HepG2 (cell line): ENCODE data around the gene CGB8.

Source experiments
- BRCA1 ChIP-seq: sonication (generic); formaldehyde crosslinking; IDR thresholded peaks from 2 replicates; pipeline ENCODE4 v1.4.0; 2020; ENCODE audit warnings: missing genetic modification reagents
- CTCF ChIP-seq: sonication (generic); formaldehyde crosslinking; IDR thresholded peaks from 2 replicates; pipeline ENCODE4 v1.5.0; 2020; ENCODE audit warnings: mild to moderate bottlenecking, missing genetic modification reagents, moderate library complexity
- ETV6 ChIP-seq: sonication (generic); formaldehyde crosslinking; conservative IDR thresholded peaks from 2 replicates; pipeline ENCODE4 v1.4.0; 2020; ENCODE audit warnings: missing genetic modification reagents
- HMGXB4 ChIP-seq, 2 experiments: sonication (generic) in 1 of 2; formaldehyde crosslinking in 1 of 2; IDR thresholded peaks; 2 replicates each; pipeline versions ENCODE4 v1.4.0 to v1.6.1; 2018 to 2020; ENCODE audit warnings: missing genetic modification reagents in 2 of 2, borderline replicate concordance in 1 of 2, low read depth in 1 of 2, mild to moderate bottlenecking in 1 of 2, missing biosample characterization in 1 of 2
- HNRNPL ChIP-seq: fragments of 200-400 bp; formaldehyde crosslinking; IDR thresholded peaks from 2 replicates; pipeline ENCODE4 v1.6.1; 2017; ENCODE audit warnings: mild to moderate bottlenecking, low read depth, low read length
- KAT7 ChIP-seq: IDR thresholded peaks from 2 replicates; pipeline ENCODE4 v1.6.1; 2018; ENCODE audit warnings: borderline replicate concordance, missing compliant biosample characterization
- NR2C2 ChIP-seq: sonication (generic); formaldehyde crosslinking; IDR thresholded peaks from 2 replicates; pipeline ENCODE4 v1.4.0; 2020; ENCODE audit warnings: missing genetic modification reagents, mild to moderate bottlenecking, moderate library complexity, borderline replicate concordance
- PHF21A ChIP-seq: sonication (generic); formaldehyde crosslinking; IDR thresholded peaks from 2 replicates; pipeline ENCODE4 v1.5.0; 2020; ENCODE audit warnings: mild to moderate bottlenecking, missing genetic modification reagents
- RBM22 ChIP-seq: fragments of 200-400 bp; formaldehyde crosslinking; optimal IDR thresholded peaks from 2 replicates; pipeline ENCODE3; 2017; ENCODE audit warnings: mild to moderate bottlenecking, low read length, moderate library complexity
- THAP9 ChIP-seq: sonication (generic); formaldehyde crosslinking; IDR thresholded peaks from 2 replicates; pipeline ENCODE4; 2020; ENCODE audit warnings: missing genetic modification reagents, mild to moderate bottlenecking, borderline replicate concordance
- ZNF484 ChIP-seq: sonication (generic); formaldehyde crosslinking; IDR thresholded peaks from 2 replicates; pipeline ENCODE4 v1.5.1; 2020; ENCODE audit warnings: mild to moderate bottlenecking, low read depth, missing genetic modification reagents, borderline replicate concordance
- ZNF629 ChIP-seq: sonication (generic); formaldehyde crosslinking; conservative IDR thresholded peaks from 2 replicates; pipeline ENCODE4 v1.5.0; 2020; ENCODE audit warnings: missing genetic modification reagents
- TF ChIP-seq, protein P1 (sequence below): sonication (generic); formaldehyde crosslinking; IDR thresholded peaks from 2 replicates; pipeline ENCODE4 v1.4.0; 2020; ENCODE audit warnings: missing genetic modification reagents
- TF ChIP-seq, protein P2 (sequence below): conservative IDR thresholded peaks from 2 replicates; pipeline ENCODE4 v1.6.1; 2018; ENCODE audit warnings: missing genetic modification reagents

DNA sequence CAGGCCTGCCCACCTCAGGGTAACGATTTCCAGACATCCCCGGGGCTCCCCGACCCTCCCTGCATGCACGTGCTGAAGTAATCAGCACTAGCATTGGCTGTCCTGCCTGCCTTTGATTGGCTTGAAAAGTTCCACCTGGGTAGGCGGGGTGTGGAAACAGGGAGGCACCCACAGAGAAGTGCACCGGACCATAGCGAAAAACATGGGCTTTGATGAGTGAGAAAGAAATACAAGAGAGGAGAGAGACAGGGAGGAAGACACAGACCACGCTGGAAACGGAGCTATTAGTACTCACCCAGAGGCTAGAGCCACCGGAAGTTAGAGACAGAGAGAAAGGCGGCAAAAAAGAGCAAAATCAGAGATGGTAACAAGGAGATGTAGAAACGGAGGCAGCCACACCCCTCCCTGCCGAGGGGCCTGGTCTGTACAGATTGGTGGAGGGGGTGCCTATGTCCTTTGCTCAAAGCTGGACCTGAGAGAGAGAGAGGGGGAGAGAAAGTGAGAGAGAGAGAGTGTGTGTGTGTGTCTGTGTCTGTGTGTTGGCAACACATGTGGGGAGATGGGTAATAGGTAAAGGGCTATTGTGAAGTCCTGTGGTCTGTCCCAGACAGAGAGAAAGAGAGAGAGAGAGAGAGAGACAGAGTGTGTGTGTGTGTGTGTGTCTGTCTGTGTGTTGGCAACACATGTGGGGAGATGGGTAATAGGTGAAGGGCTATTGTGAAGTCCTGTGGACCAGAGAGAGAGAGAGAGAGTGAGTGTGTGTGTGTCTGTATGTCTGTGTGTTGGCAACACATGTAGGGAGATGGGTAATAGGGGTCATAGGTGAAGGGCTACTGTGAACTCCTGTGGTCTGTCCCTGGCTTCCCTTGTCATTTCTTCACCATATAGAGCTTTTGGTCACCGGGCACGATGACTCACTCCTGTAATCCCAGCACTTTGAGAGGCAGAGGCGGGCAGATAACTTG, 27.7 kb downstream of the CGB8 start:
- TF ChIP-seq KAT7 (CRISPR knock-in tag) (no peak), BRCA1 (CRISPR knock-in tag) (no peak), CTCF (no peak), ZNF484 (no peak), THAP9 (CRISPR knock-in tag) (no peak), HNRNPL (no peak), HMGXB4 (CRISPR knock-in tag; IDR thresholded peaks at IDR 0.05; ENCODE audit: borderline replicate concordance in 1 of 2, low read depth in 1 of 2) (no peak), RBM22 (no peak), ETV6 (CRISPR knock-in tag) (no peak), ZNF629 (no peak), NR2C2 (CRISPR knock-in tag) (0 out of 2 replicates have a peak, but pooled peaks have one; percentile 22), PHF21A (CRISPR knock-in tag) (no peak)
- TF ChIP-seq, protein P1, sequence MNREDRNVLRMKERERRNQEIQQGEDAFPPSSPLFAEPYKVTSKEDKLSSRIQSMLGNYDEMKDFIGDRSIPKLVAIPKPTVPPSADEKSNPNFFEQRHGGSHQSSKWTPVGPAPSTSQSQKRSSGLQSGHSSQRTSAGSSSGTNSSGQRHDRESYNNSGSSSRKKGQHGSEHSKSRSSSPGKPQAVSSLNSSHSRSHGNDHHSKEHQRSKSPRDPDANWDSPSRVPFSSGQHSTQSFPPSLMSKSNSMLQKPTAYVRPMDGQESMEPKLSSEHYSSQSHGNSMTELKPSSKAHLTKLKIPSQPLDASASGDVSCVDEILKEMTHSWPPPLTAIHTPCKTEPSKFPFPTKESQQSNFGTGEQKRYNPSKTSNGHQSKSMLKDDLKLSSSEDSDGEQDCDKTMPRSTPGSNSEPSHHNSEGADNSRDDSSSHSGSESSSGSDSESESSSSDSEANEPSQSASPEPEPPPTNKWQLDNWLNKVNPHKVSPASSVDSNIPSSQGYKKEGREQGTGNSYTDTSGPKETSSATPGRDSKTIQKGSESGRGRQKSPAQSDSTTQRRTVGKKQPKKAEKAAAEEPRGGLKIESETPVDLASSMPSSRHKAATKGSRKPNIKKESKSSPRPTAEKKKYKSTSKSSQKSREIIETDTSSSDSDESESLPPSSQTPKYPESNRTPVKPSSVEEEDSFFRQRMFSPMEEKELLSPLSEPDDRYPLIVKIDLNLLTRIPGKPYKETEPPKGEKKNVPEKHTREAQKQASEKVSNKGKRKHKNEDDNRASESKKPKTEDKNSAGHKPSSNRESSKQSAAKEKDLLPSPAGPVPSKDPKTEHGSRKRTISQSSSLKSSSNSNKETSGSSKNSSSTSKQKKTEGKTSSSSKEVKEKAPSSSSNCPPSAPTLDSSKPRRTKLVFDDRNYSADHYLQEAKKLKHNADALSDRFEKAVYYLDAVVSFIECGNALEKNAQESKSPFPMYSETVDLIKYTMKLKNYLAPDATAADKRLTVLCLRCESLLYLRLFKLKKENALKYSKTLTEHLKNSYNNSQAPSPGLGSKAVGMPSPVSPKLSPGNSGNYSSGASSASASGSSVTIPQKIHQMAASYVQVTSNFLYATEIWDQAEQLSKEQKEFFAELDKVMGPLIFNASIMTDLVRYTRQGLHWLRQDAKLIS (CRISPR knock-in tag): no peak
- TF ChIP-seq, protein P2, sequence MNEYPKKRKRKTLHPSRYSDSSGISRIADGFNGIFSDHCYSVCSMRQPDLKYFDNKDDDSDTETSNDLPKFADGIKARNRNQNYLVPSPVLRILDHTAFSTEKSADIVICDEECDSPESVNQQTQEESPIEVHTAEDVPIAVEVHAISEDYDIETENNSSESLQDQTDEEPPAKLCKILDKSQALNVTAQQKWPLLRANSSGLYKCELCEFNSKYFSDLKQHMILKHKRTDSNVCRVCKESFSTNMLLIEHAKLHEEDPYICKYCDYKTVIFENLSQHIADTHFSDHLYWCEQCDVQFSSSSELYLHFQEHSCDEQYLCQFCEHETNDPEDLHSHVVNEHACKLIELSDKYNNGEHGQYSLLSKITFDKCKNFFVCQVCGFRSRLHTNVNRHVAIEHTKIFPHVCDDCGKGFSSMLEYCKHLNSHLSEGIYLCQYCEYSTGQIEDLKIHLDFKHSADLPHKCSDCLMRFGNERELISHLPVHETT (CRISPR knock-in tag): no peak
